Gastroesophageal sphincter (tissue), 3 donors: ENCODE measurements around the gene GLDN.

Experiments used
- POLR2A ChIP-seq, 2 donors: fragments of 450-650 bp; IDR thresholded peaks; one replicate each; pipeline ENCODE4 v1.6.1; 2017; ENCODE audit warnings: antibody characterized with exemption in 2 of 2, mild to moderate bottlenecking in 2 of 2, moderate library complexity in 1 of 2
- POLR2AphosphoS5 ChIP-seq: sonication (generic); formaldehyde crosslinking; IDR thresholded peaks from one replicate; pipeline ENCODE4 v1.6.1; 2017; ENCODE audit warnings: antibody characterized with exemption
- TF ChIP-seq, protein P1 (sequence below), 4 experiments: fragments of 200-600 bp in 2 of 4; fragments of 450-650 bp in 2 of 4; sonication (generic) in 1 of 4; IDR thresholded peaks; one replicate each; pipeline ENCODE4 v1.5.1; 2017 to 2019; ENCODE audit warnings: antibody characterized with exemption in 4 of 4, mild to moderate bottlenecking in 2 of 4, moderate library complexity in 2 of 4

DNA sequence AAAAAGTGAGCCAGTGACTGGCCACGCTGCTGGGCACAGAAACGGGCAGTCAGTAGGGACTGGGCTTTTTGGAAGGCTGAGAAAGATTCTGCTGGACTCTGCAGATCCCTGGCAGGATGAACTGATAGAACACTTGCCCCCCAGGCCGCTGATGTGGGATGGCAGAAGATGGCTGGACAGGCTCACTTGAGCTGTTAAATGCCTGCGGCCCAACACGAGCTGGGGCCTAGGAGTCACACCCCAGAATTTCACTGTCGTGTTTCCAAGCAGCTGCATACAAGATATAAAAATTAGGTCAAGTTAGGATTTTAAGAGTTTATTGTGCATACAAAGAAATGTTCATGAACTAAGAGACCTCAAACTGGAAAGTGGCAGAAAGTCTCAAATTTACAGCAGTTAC is 26.9 kb downstream of the GLDN start:
- TF ChIP-seq, protein P1, sequence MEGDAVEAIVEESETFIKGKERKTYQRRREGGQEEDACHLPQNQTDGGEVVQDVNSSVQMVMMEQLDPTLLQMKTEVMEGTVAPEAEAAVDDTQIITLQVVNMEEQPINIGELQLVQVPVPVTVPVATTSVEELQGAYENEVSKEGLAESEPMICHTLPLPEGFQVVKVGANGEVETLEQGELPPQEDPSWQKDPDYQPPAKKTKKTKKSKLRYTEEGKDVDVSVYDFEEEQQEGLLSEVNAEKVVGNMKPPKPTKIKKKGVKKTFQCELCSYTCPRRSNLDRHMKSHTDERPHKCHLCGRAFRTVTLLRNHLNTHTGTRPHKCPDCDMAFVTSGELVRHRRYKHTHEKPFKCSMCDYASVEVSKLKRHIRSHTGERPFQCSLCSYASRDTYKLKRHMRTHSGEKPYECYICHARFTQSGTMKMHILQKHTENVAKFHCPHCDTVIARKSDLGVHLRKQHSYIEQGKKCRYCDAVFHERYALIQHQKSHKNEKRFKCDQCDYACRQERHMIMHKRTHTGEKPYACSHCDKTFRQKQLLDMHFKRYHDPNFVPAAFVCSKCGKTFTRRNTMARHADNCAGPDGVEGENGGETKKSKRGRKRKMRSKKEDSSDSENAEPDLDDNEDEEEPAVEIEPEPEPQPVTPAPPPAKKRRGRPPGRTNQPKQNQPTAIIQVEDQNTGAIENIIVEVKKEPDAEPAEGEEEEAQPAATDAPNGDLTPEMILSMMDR (IDR thresholded peaks at IDR 0.05), result no peak
- TF ChIP-seq POLR2AphosphoS5 (no peak), POLR2A (IDR thresholded peaks at IDR 0.05) (no peak)
